OCI-LY1 (cell line): ENCODE measurements around the gene CIDEB.

ENCODE experiments used
- H2AFZ ChIP-seq: fragments of 200-600 bp; sonication (generic), shearing (Covaris generic); 2 replicates; pipeline ENCODE4 v1.6.0; 2014; ENCODE audit warnings: antibody characterized with exemption, mild to moderate bottlenecking, low read length
- H3F3A ChIP-seq: fragments of 200-600 bp; sonication (generic), shearing (Covaris generic); 2 replicates; pipeline ENCODE4 v1.6.0; 2014; ENCODE audit warnings: mild to moderate bottlenecking, antibody characterized with exemption, low read length, moderate library complexity; ENCODE audit not compliant: insufficient read depth
- H3K27ac ChIP-seq: fragments of 200-600 bp; sonication (generic); 2 replicates; pipeline ENCODE4 v1.5.1; 2014; ENCODE audit warnings: low read length, mixed run types, mild to moderate bottlenecking, low read depth; ENCODE audit not compliant: poor library complexity, severe bottlenecking
- H3K27me3 ChIP-seq: fragments of 200-600 bp; sonication (generic); 2 replicates; pipeline ENCODE4 v1.6.0; 2014; ENCODE audit warnings: antibody characterized with exemption, mild to moderate bottlenecking, low read length, moderate library complexity; ENCODE audit not compliant: insufficient read depth
- H3K36me3 ChIP-seq: fragments of 200-600 bp; sonication (generic); 2 replicates; pipeline ENCODE4 v1.6.1; 2014; ENCODE audit warnings: mild to moderate bottlenecking, antibody characterized with exemption, low read length, moderate library complexity, mixed read lengths; ENCODE audit not compliant: insufficient read depth
- H3K4me1 ChIP-seq: fragments of 200-600 bp; sonication (generic); 2 replicates; pipeline ENCODE4 v1.5.1; 2014; ENCODE audit warnings: mild to moderate bottlenecking, low read length, moderate library complexity; ENCODE audit not compliant: insufficient read depth, severe bottlenecking
- H3K4me2 ChIP-seq: fragments of 200-600 bp; sonication (generic), shearing (Covaris generic); 2 replicates; pipeline ENCODE4 v1.6.1; 2014; ENCODE audit warnings: low read length
- H3K4me3 ChIP-seq: fragments of 200-600 bp; sonication (generic); 2 replicates; pipeline ENCODE4 v1.5.1; 2014; ENCODE audit warnings: low read length, low read depth, mild to moderate bottlenecking, mixed read lengths; ENCODE audit not compliant: poor library complexity, severe bottlenecking
- H3K79me2 ChIP-seq: fragments of 200-600 bp; shearing (Covaris generic); 2 replicates; pipeline ENCODE4 v1.6.1; 2016; ENCODE audit warnings: mixed run types, low read length, mixed read lengths; ENCODE audit not compliant: insufficient read depth
- H3K9ac ChIP-seq: fragments of 200-600 bp; sonication (generic), shearing (Covaris generic); 2 replicates; pipeline ENCODE4 v1.6.1; 2014; ENCODE audit warnings: mild to moderate bottlenecking, low read length, mixed read lengths
- H3K9me2 ChIP-seq: fragments of 200-600 bp; sonication (generic), shearing (Covaris generic); 2 replicates; pipeline ENCODE4 v1.6.1; 2014; ENCODE audit warnings: low read depth, mild to moderate bottlenecking, low read length, mixed read lengths
- H3K9me3 ChIP-seq: fragments of 200-600 bp; shearing (Covaris generic); 2 replicates; pipeline ENCODE4 v1.6.1; 2014; ENCODE audit warnings: low read length, mixed read lengths
- H4K20me1 ChIP-seq: fragments of 200-600 bp; sonication (generic), shearing (Covaris generic); 2 replicates; pipeline ENCODE4 v1.6.0; 2016; ENCODE audit warnings: mild to moderate bottlenecking, low read length; ENCODE audit not compliant: insufficient read depth
- CTCF ChIP-seq: fragments of 200-600 bp; sonication (generic), shearing (Covaris generic); IDR thresholded peaks from 2 replicates; pipeline ENCODE4 v1.5.1; 2017; ENCODE audit warnings: mild to moderate bottlenecking, antibody characterized with exemption, low read length, moderate library complexity, mixed read lengths
- EZH2 ChIP-seq: fragments of 200-600 bp; sonication (generic), shearing (Covaris generic); IDR thresholded peaks from 2 replicates; pipeline ENCODE4 v1.8.0; 2017; ENCODE audit warnings: borderline replicate concordance, mixed run types, mild to moderate bottlenecking, antibody characterized with exemption, low read length, moderate library complexity, mixed read lengths

Gene CIDEB

GRCh38 chr14:24296341-24297157, 11.2 kb downstream of the CIDEB start:
- Histone ChIP-seq H3K9me3 (no peaks in the 10 kb centered on the region), H3K4me1 (peaks cover 27% of the 10 kb centered on the region), H3K27me3 (no peaks in the 10 kb centered on the region), H3K9me2 (no peaks in the 10 kb centered on the region), H3K4me3 (no peak overlapping the region), H3K36me3 (peaks cover 30% of the 10 kb centered on the region; the same call in 1 of the 2 replicates), H3K9ac (no peak overlapping the region; the same call in 1 of the 2 replicates), H3K4me2 (no peak overlapping the region), H3K79me2 (no peaks in the 10 kb centered on the region), H3K27ac (no peak overlapping the region), H4K20me1 (no peaks in the 10 kb centered on the region), H3F3A (0 out of 2 replicates have a peak, but pooled peaks cover 4% of the 10 kb centered on the region), H2AFZ (no peak overlapping the region)
- TF ChIP-seq CTCF, result peak; percentile 79
- no peak for TF ChIP-seq EZH2

GRCh38 chr14:24293525-24293924, 14.3 kb downstream of the CIDEB start:
- no peaks in the 10 kb centered on the region for H3K9me3 ChIP-seq
- H3F3A ChIP-seq, result 0 out of 2 replicates have a peak, but pooled peaks cover 3% of the 10 kb centered on the region
- no peaks in the 10 kb centered on the region for H3K79me2 ChIP-seq
- H3K9ac ChIP-seq, result no peak overlapping the region
- H3K27ac ChIP-seq, result no peak overlapping the region
- TF ChIP-seq CTCF (no peak), EZH2 (no peak)
- no peaks in the 10 kb centered on the region for H3K27me3 ChIP-seq
- peaks cover 47% of the 10 kb centered on the region for H3K36me3 ChIP-seq
- H3K4me2 ChIP-seq, result no peak overlapping the region
- no peak overlapping the region for H2AFZ ChIP-seq
- H3K4me3 ChIP-seq, result no peak overlapping the region
- no peaks in the 10 kb centered on the region for H4K20me1 ChIP-seq
- H3K9me2 ChIP-seq, result no peaks in the 10 kb centered on the region
- peaks cover 5% of the 10 kb centered on the region for H3K4me1 ChIP-seq

GRCh38 chr14:24292118-24292807, 15.5 kb downstream of the CIDEB start:
- H3K36me3 ChIP-seq, result peaks cover 47% of the 10 kb centered on the region
- no peak overlapping the region for H3K4me3 ChIP-seq
- H3K9me2 ChIP-seq, result no peaks in the 10 kb centered on the region
- no peaks in the 10 kb centered on the region for H3K4me1 ChIP-seq
- no peaks in the 10 kb centered on the region for H3K9me3 ChIP-seq
- no peaks in the 10 kb centered on the region for H3F3A ChIP-seq
- no peak overlapping the region for H3K4me2 ChIP-seq
- TF ChIP-seq CTCF, result no peak
- no peak for TF ChIP-seq EZH2
- H3K79me2 ChIP-seq, result no peaks in the 10 kb centered on the region
- H3K27ac ChIP-seq, result no peak overlapping the region
- no peak overlapping the region for H2AFZ ChIP-seq
- no peak overlapping the region for H3K9ac ChIP-seq
- no peaks in the 10 kb centered on the region for H4K20me1 ChIP-seq
- H3K27me3 ChIP-seq, result no peaks in the 10 kb centered on the region
